A549 (cell line): ENCODE data around the gene PLLP. TPM values are rescaled to one million over a fixed set of nuclear protein-coding genes. Genes with fewer than 3 reads are reported as not detected.
A peak's percentile ranks its signal among the peaks of the same experiment; 100 is the strongest.

Source experiments
- ATAC-seq, 2 experiments: fragments of 200-7000 bp in 1 of 2; fragments of >200 bp in 1 of 2; cut with Nextera tagmentation in 1 of 2; cut with Tn5 transposase in 1 of 2; 3 replicates each; pipeline versions ENCODE4 v1.8.0 to v1.9.1; 2018 to 2020; ENCODE audit warnings: mild to moderate bottlenecking in 1 of 2, moderate library complexity in 1 of 2
- CTCF ChIA-PET: fragments of 300-600 bp; sonication (Branson Sonifier 250); formaldehyde crosslinking; extraction: SDS; loops from one replicate; lab custom pipeline; 2021; ENCODE audit warnings: antibody characterized with exemption, inconsistent platforms; lab: Yijun Ruan, JAX
- POLR2A ChIA-PET: fragments of 350-600 bp; formaldehyde crosslinking; extraction: SDS; loops from one replicate; lab custom pipeline; 2021; ENCODE audit warnings: antibody characterized with exemption, inconsistent platforms; lab: Yijun Ruan, JAX
- DNase-seq, 2 experiments: peaks; one replicate each; pipeline versions ENCODE4 v3.0.0 to v3.0.0-alpha.2; 2011 to 2016; ENCODE audit warnings: low read depth in 1 of 2, low spot score in 1 of 2
- FAIRE-seq: peaks from 2 replicates; lab custom pipeline; 2011; peaks lifted over from hg19 to GRCh38; lab: Jason Lieb, UNC
- H3K27ac ChIP-seq, 2 experiments: fragments of >200 bp; sonication (Bioruptor Twin); formaldehyde crosslinking; 3 replicates each; pipeline ENCODE4 v1.5.1; 2016 to 2017
- H3K4me1 ChIP-seq: fragments of >200 bp; sonication (Bioruptor Twin); formaldehyde crosslinking; 3 replicates; pipeline ENCODE4 v1.6.1; 2016
- H3K4me2 ChIP-seq: fragments of >200 bp; sonication (Bioruptor Twin); formaldehyde crosslinking; 3 replicates; pipeline ENCODE4 v1.6.1; 2016
- H3K4me3 ChIP-seq: fragments of >200 bp; sonication (Bioruptor Twin); formaldehyde crosslinking; 3 replicates; pipeline ENCODE4 v1.5.1; 2016
- H3K9me3 ChIP-seq: fragments of >200 bp; sonication (Bioruptor Twin); formaldehyde crosslinking; 3 replicates; pipeline ENCODE4 v1.6.1; 2016
- ATOH8 ChIP-seq: fragments of 250-450 bp; sonication (Bioruptor Pico); IDR thresholded peaks from 2 replicates; pipeline ENCODE4 v1.5.0; 2020; ENCODE audit warnings: low read depth, mild to moderate bottlenecking, moderate library complexity
- BCL3 ChIP-seq: fragments of >200 bp; sonication (Bioruptor Twin); formaldehyde crosslinking; IDR thresholded peaks from 3 replicates; pipeline ENCODE4 v1.6.1; 2016
- BHLHE40 ChIP-seq: IDR thresholded peaks from 2 replicates; pipeline ENCODE4 v1.6.1; 2012; ENCODE audit warnings: low read depth, low read length, inconsistent platforms
- CBX8 ChIP-seq: fragments of 200-600 bp; sonication (generic); IDR thresholded peaks from 2 replicates; pipeline ENCODE4 v1.6.1; 2016
- CHD2 ChIP-seq: fragments of 150-350 bp; IDR thresholded peaks from 2 replicates; pipeline ENCODE4 v1.6.1; 2014; ENCODE audit warnings: low read length; ENCODE audit not compliant: partially characterized antibody
- EP300 ChIP-seq, 2 experiments: fragments of >200 bp; sonication (Bioruptor Twin); formaldehyde crosslinking; IDR thresholded peaks; 2 replicates in 1 of 2; 3 replicates in 1 of 2; pipeline ENCODE4 v1.6.1; 2016 to 2017
- FOSL2 ChIP-seq, 2 experiments: fragments of 450-650 bp in 1 of 2; fragments of >200 bp in 1 of 2; sonication (Bioruptor Twin) in 1 of 2; formaldehyde crosslinking; IDR thresholded peaks; 2 replicates each; pipeline versions ENCODE4 v1.5.0 to v1.6.1; 2016 to 2020; ENCODE audit warnings: mild to moderate bottlenecking in 1 of 2, moderate library complexity in 1 of 2
- HDAC2 ChIP-seq: fragments of 200-600 bp; sonication (generic); IDR thresholded peaks from 2 replicates; pipeline ENCODE4 v1.6.1; 2016
- HOXA7 ChIP-seq: fragments of 250-450 bp; sonication (Bioruptor Pico); IDR thresholded peaks from 2 replicates; pipeline ENCODE4 v1.5.0; 2020; ENCODE audit warnings: mild to moderate bottlenecking, moderate library complexity
- HOXB5 ChIP-seq: fragments of 250-450 bp; sonication (Bioruptor Pico); IDR thresholded peaks from 2 replicates; pipeline ENCODE4 v1.5.0; 2020; ENCODE audit warnings: mild to moderate bottlenecking, moderate library complexity
- JUN ChIP-seq, 2 experiments: fragments of >200 bp; sonication (Bioruptor Twin); formaldehyde crosslinking; IDR thresholded peaks; 2 replicates in 1 of 2; 3 replicates in 1 of 2; pipeline ENCODE4 v1.6.1; 2016 to 2017
- KDM1A ChIP-seq: fragments of 200-600 bp; sonication (generic); IDR thresholded peaks from 2 replicates; pipeline ENCODE4 v1.6.1; 2016; ENCODE audit warnings: low read depth, mild to moderate bottlenecking
- PBX3 ChIP-seq: IDR thresholded peaks from 2 replicates; pipeline ENCODE4 v1.6.1; 2012
- RARB ChIP-seq: fragments of 250-450 bp; sonication (Bioruptor Pico); IDR thresholded peaks from 2 replicates; pipeline ENCODE4 v1.8.0; 2021; ENCODE audit warnings: mild to moderate bottlenecking, moderate library complexity
- TFCP2L1 ChIP-seq: fragments of 250-450 bp; sonication (Bioruptor Pico); IDR thresholded peaks from 2 replicates; pipeline ENCODE4 v1.5.0; 2021; ENCODE audit warnings: mild to moderate bottlenecking
- ZFP36 ChIP-seq: fragments of 450-650 bp; IDR thresholded peaks from 2 replicates; pipeline ENCODE4 v1.6.1; 2014; ENCODE audit warnings: borderline replicate concordance; ENCODE audit not compliant: partially characterized antibody
- ZSCAN20 ChIP-seq: fragments of 250-450 bp; sonication (Bioruptor Pico); IDR thresholded peaks from 2 replicates; pipeline ENCODE4 v1.8.0; 2022; ENCODE audit warnings: mild to moderate bottlenecking, moderate library complexity
- WGBS: methylation state at CpG from one replicate; pipeline ENCODE4 v1.1.6; 2017; ENCODE audit errors: missing lambda C conversion rate; 5-methylcytosine and 5-hydroxymethylcytosine counted together
- polyA plus RNA-seq, 4 experiments: library from polyadenylated mRNA; depleted of rRNA in 3 of 4; stranded (reverse); fragments of >200 nt; fragmentation: RNase III in 1 of 4; extraction: RNeasy Plus Mini Kit Qiagen cat#74134 plus additional on column Dnase treatment in 1 of 4; gene quantifications; 2 replicates in 3 of 4; 3 replicates in 1 of 4; pipeline ENCODE4 v1.2.3, GENCODE V29; 2011 to 2017

PLLP gene
- polyA plus RNA-seq, 2 of the 4 experiments (the other 2 are of a cell fraction) = 1.8 to 3.3 TPM

GRCh38 chr16:57310801-57311200 is 26.3 kb upstream of the PLLP start (continued):
- TF ChIP-seq FOSL2 (IDR thresholded peaks at IDR 0.05) (no peak), FOSL2 (CRISPR knock-in tag; IDR thresholded peaks at IDR 0.05) (no peak), PBX3 (no peak)

GRCh38 chr16:57308041-57308440 is 23.6 kb upstream of the PLLP start:
- Histone ChIP-seq H3K27ac (peak overlapping the region in 1 of 2 experiments; percentile 29; a peak in 1 of 6 replicates), H3K4me3 (no peak overlapping the region), H3K9me3 (no peaks in the 10 kb centered on the region), H3K4me1 (peaks cover 17% of the 10 kb centered on the region), H3K4me2 (no peak overlapping the region)
- TF ChIP-seq BHLHE40 (no peak), HOXA7 (CRISPR knock-in tag) (no peak), CHD2 (no peak)
- no peak for FAIRE-seq
- WGBS = 50% methylated on average over 5 of the region's 5 CpGs
- ChIA-PET POLR2A (no interaction called here), CTCF (interaction anchor here (1.4 to 18.6 kb wide), 2 partner anchors 12 to 111 kb away, joined by 3 to 709 read pairs; no protein-coding TSS in a partner anchor)
- ATAC-seq = no peak
- no peak for DNase-seq

- peaks cover 17% of the 10 kb centered on the region for H3K4me1 ChIP-seq
- peak overlapping the region in 1 of 2 experiments; percentile 29; a peak in 1 of 6 replicates for H3K27ac ChIP-seq
- H3K4me3 ChIP-seq = no peak overlapping the region
- no peak for ATAC-seq
- DNase-seq = no peak
- WGBS = 51% methylated on average over 3 of the region's 5 CpGs
- FAIRE-seq = no peak
- no peak for TF ChIP-seq HOXA7 (CRISPR knock-in tag)
- no peak for TF ChIP-seq ATOH8 (CRISPR knock-in tag)
- TF ChIP-seq HOXB5 = no peak
- TF ChIP-seq ZSCAN20 = no peak
- TF ChIP-seq PBX3 = no peak
- no peak for TF ChIP-seq EP300 (IDR thresholded peaks at IDR 0.05)
- no peak for TF ChIP-seq FOSL2 (IDR thresholded peaks at IDR 0.05)
- no peak for TF ChIP-seq FOSL2 (CRISPR knock-in tag; IDR thresholded peaks at IDR 0.05)
- TF ChIP-seq RARB (CRISPR knock-in tag) = no peak
- TF ChIP-seq BCL3 = no peak
- H3K4me2 ChIP-seq = no peak overlapping the region
- H3K9me3 ChIP-seq = no peaks in the 10 kb centered on the region
- CTCF ChIA-PET = interaction anchor here (18.6 kb wide), 1 partner anchor 112 kb away, joined by 709 read pairs; no protein-coding TSS in a partner anchor
- POLR2A ChIA-PET = no interaction called here
Observed at GRCh38 chr16:57307365-57307764, 22.9 kb upstream of the PLLP start.

- FAIRE-seq (no peak), ATAC-seq (no peak), DNase-seq (no peak)
- WGBS = 82% methylated on average over 14 of the region's 14 CpGs
- no peak for TF ChIP-seq TFCP2L1 (CRISPR knock-in tag)
- TF ChIP-seq CBX8 = no peak
- TF ChIP-seq EP300 (IDR thresholded peaks at IDR 0.05) = no peak
- TF ChIP-seq KDM1A = no peak
- no peak for TF ChIP-seq FOSL2 (IDR thresholded peaks at IDR 0.05)
- no peak for TF ChIP-seq FOSL2 (CRISPR knock-in tag; IDR thresholded peaks at IDR 0.05)
- TF ChIP-seq HOXA7 (CRISPR knock-in tag) = no peak
- TF ChIP-seq HDAC2 = no peak
- TF ChIP-seq JUN (IDR thresholded peaks at IDR 0.05) = no peak
- no peak for TF ChIP-seq ZFP36
- CTCF ChIA-PET = interaction anchor here (4.2 to 18.6 kb wide), 2 partner anchors 112 to 213 kb away, joined by 15 to 709 read pairs; no protein-coding TSS in a partner anchor
- no peak overlapping the region for H3K4me2 ChIP-seq
- POLR2A ChIA-PET = no interaction called here
- peaks cover 17% of the 10 kb centered on the region for H3K4me1 ChIP-seq
- H3K4me3 ChIP-seq = no peak overlapping the region
- H3K9me3 ChIP-seq = no peaks in the 10 kb centered on the region
- 0 out of 6 replicates have a peak overlapping the region, but pooled peaks of 1 of the 2 experiments have one; percentile 5 for H3K27ac ChIP-seq
Observed at GRCh38 chr16:57306676-57307341, 22.3 kb upstream of the PLLP start.
